ENCODE data around the gene ANAPC5.
"Not testable (repeated sequence)": the region's sequence is repeated elsewhere in the genome, so short reads cannot be mapped to it uniquely, and the experiment has no call there.

Gene ANAPC5

GRCh38 chr12:121285856-121286255 is 66.4 kb downstream of the ANAPC5 start:
- H3K36me3 ChIP-seq = peaks cover 36% of the 10 kb centered on the region

DNA sequence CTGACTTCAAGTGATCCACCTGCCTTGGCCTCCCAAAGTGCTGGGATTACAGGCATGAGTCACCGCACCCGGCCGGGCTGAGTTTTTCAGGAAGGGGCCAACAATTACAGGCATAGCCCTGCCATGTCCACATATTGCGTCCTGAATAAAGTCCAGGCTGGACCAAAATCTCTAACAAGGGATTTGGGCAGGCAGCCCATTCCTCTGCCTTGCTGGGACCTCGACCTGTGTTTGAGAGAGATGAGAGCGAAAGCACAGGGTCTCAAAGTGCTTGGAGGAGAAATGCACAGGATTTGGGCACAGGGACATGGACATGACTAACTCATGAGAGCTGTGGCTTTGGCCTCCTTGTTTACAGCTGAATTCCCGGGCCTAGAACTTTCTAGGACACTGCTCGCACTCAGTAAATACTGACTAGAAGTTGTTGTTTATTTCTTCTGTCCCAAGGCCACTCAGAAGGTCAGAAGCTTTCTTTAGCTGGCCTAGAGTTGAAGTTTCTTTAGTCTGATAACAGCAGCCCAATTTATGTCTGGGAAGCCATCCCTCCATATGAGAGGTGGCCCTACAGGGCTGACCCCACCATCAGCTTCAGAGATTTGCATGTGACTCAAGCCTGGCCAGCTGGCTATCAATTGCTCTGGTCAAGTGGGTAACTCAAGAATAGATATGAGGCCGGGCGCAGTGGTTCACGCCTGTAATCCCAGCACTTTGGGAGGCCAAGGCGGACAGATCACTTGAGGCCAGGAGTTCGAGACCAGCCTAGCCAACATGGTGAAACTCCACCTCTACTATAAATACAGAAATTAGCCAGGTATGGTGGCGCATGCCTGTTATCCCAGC is 67.4 kb downstream of the ANAPC5 start:
- Histone ChIP-seq H3K4me3 (ENCODE audit: low read depth in 1 of 2, low read length in 1 of 2) (no peak overlapping the region), H3K36me3 (peaks cover 31% of the 10 kb centered on the region), H3K27me3 (no peaks in the 10 kb centered on the region), H3K4me1 (ENCODE audit: control insufficient read depth in 1 of 2, insufficient read depth in 1 of 2, low read depth in 1 of 2, low read length in 1 of 2) (peaks cover 59 to 73% of the 10 kb centered on the region in 2 experiments), H3K27ac (peak overlapping the region; percentile 99), H3K9me3 (no peaks in the 10 kb centered on the region)
- no peak for TF ChIP-seq CTCF (IDR thresholded peaks at IDR 0.05)

More at GRCh38 chr12:121285856-121286255, 66.4 kb downstream of the ANAPC5 start:
- Histone ChIP-seq H3K4me3 (ENCODE audit: low read depth in 1 of 2, low read length in 1 of 2) (peak overlapping the region in 1 of 2 experiments; percentile 57), H3K9me3 (no peaks in the 10 kb centered on the region), H3K27ac (peak overlapping the region; percentile 99), H3K27me3 (no peaks in the 10 kb centered on the region), H3K4me1 (ENCODE audit: control insufficient read depth in 1 of 2, insufficient read depth in 1 of 2, low read depth in 1 of 2, low read length in 1 of 2) (peaks cover 67 to 75% of the 10 kb centered on the region in 2 experiments)
- TF ChIP-seq CTCF (IDR thresholded peaks at IDR 0.05) = no peak

GRCh38 chr12:121283841-121284240 is 68.4 kb downstream of the ANAPC5 start:
- Histone ChIP-seq H3K9me3 (no peaks in the 10 kb centered on the region), H3K4me1 (ENCODE audit: control insufficient read depth in 1 of 2, insufficient read depth in 1 of 2, low read depth in 1 of 2, low read length in 1 of 2) (peaks cover 59 to 73% of the 10 kb centered on the region in 2 experiments), H3K36me3 (peaks cover 38% of the 10 kb centered on the region), H3K27ac (peak overlapping the region; percentile 99), H3K4me3 (ENCODE audit: low read depth in 1 of 2, low read length in 1 of 2) (no peak overlapping the region), H3K27me3 (no peaks in the 10 kb centered on the region)
- TF ChIP-seq CTCF (IDR thresholded peaks at IDR 0.05) = no peak

DNA sequence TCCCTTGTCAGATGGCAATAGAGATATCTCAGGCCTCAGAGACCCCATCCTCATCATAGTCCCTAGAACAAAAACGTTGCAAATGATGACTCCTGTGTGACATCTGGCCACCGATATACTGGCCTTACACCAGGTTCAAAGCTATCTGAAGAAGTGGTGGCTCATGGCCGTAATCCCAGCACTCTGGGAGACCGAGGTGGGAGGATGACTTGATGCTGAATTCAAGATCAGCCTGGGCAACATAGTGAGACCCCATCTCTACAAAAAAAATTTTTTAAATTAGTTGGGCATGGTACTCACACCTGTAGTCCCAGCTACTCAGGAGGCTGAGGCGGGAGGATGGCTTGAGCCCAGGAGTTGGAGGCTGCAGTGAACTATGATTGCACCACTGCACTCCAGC is 68.8 kb downstream of the ANAPC5 start:
- no peaks in the 10 kb centered on the region for H3K27me3 ChIP-seq
- no peak for TF ChIP-seq CTCF (IDR thresholded peaks at IDR 0.05)
- H3K36me3 ChIP-seq = peaks cover 42% of the 10 kb centered on the region
- H3K4me3 ChIP-seq (ENCODE audit: low read depth in 1 of 2, low read length in 1 of 2) = no peak overlapping the region
- H3K4me1 ChIP-seq (ENCODE audit: control insufficient read depth in 1 of 2, insufficient read depth in 1 of 2, low read depth in 1 of 2, low read length in 1 of 2) = peaks cover 59 to 73% of the 10 kb centered on the region in 2 experiments
- peak overlapping the region; percentile 99 for H3K27ac ChIP-seq
- no peaks in the 10 kb centered on the region for H3K9me3 ChIP-seq

GRCh38 chr12:121282910-121283309 is 69.3 kb downstream of the ANAPC5 start:
- H3K4me3 ChIP-seq (ENCODE audit: low read depth in 1 of 2, low read length in 1 of 2); H3K27me3 ChIP-seq; H3K9me3 ChIP-seq: not testable (repeated sequence)
- Histone ChIP-seq H3K27ac (peak overlapping the region; percentile 99), H3K4me1 (ENCODE audit: control insufficient read depth in 1 of 2, insufficient read depth in 1 of 2, low read depth in 1 of 2, low read length in 1 of 2) (peaks cover 59 to 73% of the 10 kb centered on the region in 2 experiments), H3K36me3 (peaks cover 42% of the 10 kb centered on the region)

GRCh38 chr12:121282072-121282742 is 70.0 kb downstream of the ANAPC5 start:
- H3K27me3 ChIP-seq = no peaks in the 10 kb centered on the region
- no peak for TF ChIP-seq CTCF (IDR thresholded peaks at IDR 0.05)
- no peak overlapping the region for H3K4me3 ChIP-seq (ENCODE audit: low read depth in 1 of 2, low read length in 1 of 2)
- peaks cover 42% of the 10 kb centered on the region for H3K36me3 ChIP-seq
- peaks cover 59 to 73% of the 10 kb centered on the region in 2 experiments for H3K4me1 ChIP-seq (ENCODE audit: control insufficient read depth in 1 of 2, insufficient read depth in 1 of 2, low read depth in 1 of 2, low read length in 1 of 2)
- H3K27ac ChIP-seq = peak overlapping the region; percentile 99
- no peaks in the 10 kb centered on the region for H3K9me3 ChIP-seq

- not testable (repeated sequence) for H3K9me3 ChIP-seq; H3K4me3 ChIP-seq (ENCODE audit: low read depth in 1 of 2, low read length in 1 of 2); H3K27me3 ChIP-seq
- peaks cover 45% of the 10 kb centered on the region for H3K36me3 ChIP-seq
- H3K27ac ChIP-seq = peak overlapping the region; percentile 99
- peaks cover 59 to 73% of the 10 kb centered on the region in 2 experiments for H3K4me1 ChIP-seq (ENCODE audit: control insufficient read depth in 1 of 2, insufficient read depth in 1 of 2, low read depth in 1 of 2, low read length in 1 of 2)
Observed at GRCh38 chr12:121281116-121281515, 71.1 kb downstream of the ANAPC5 start.

DNA sequence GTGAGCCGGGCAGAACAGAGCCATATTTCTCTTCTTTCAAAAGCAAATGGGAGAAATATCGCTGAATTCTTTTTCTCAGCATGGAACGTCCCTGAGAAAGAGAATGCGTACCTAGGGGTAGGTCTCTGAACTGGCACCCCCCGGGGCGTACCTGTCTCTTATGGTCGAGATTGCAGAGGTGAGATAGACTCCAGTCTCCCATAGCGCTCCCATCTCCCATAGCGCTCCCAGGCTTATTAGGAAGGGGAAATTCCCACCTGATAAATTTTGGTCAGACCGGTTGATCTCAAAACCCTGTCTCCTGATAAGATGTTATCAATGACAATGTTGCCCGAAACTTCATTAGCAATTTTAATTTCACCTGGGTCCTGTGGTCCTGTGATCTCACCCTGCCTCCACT is 71.7 kb downstream of the ANAPC5 start:
- peaks cover 50% of the 10 kb centered on the region for H3K36me3 ChIP-seq
- peaks cover 53 to 67% of the 10 kb centered on the region in 2 experiments for H3K4me1 ChIP-seq (ENCODE audit: control insufficient read depth in 1 of 2, insufficient read depth in 1 of 2, low read depth in 1 of 2, low read length in 1 of 2)
- H3K27me3 ChIP-seq; H3K9me3 ChIP-seq; H3K4me3 ChIP-seq (ENCODE audit: low read depth in 1 of 2, low read length in 1 of 2): not testable (repeated sequence)
- peak overlapping the region; percentile 99 for H3K27ac ChIP-seq

Measured in neutrophil (primary cell).